G401 (cell line): ENCODE measurements around the gene CDC42EP2. TPM values are rescaled to one million over a fixed set of nuclear protein-coding genes. Genes with fewer than 3 reads are reported as not detected.
A peak's percentile ranks its signal among the peaks of the same experiment; 100 is the strongest.
"Not testable (repeated sequence)": the region's sequence is repeated elsewhere in the genome, so short reads cannot be mapped to it uniquely, and the experiment has no call there.

Experiments used
- DNase-seq: peaks from one replicate; pipeline ENCODE4 v3.0.0-alpha.2; 2015; ENCODE audit warnings: low spot score
- in situ Hi-C: cut with HindIII; loops from 2 replicates; pipeline ENCODE4 v1.10.0; 2016; ENCODE audit warnings: low sequenced_read_pairs, mixed read lengths
- total RNA-seq: library from RNA; depleted of rRNA; stranded (reverse); fragments of >200 nt; shearing (Covaris generic); gene quantifications from 2 replicates; pipeline ENCODE4 v1.2.3, GENCODE V29; 2014

Gene CDC42EP2
- total RNA-seq, 1 experiment from 2014 or later = 4.6 TPM

- in situ Hi-C loops = no loop called here
- no peak for DNase-seq
These were observed 1.2 kb downstream of the CDC42EP2 start for GRCh38 chr11:65315866-65316226.

- no peak for DNase-seq
- in situ Hi-C loops = no loop called here
These were observed 1.8 kb downstream of the CDC42EP2 start for GRCh38 chr11:65316227-65317024.

GRCh38 chr11:65317025-65317786 is 2.5 kb downstream of the CDC42EP2 start:
- no peak for DNase-seq
- in situ Hi-C loops = no loop called here

GRCh38 chr11:65320386-65321075 is 5.9 kb downstream of the CDC42EP2 start:
- no peak for DNase-seq
- in situ Hi-C loops = no loop called here

- in situ Hi-C loops = no loop called here
- DNase-seq = no peak
These were observed 6.4 kb downstream of the CDC42EP2 start for GRCh38 chr11:65321076-65321475.

GRCh38 chr11:65321828-65322485 is 7.3 kb downstream of the CDC42EP2 start:
- DNase-seq = no peak
- in situ Hi-C loops = no loop called here

DNA sequence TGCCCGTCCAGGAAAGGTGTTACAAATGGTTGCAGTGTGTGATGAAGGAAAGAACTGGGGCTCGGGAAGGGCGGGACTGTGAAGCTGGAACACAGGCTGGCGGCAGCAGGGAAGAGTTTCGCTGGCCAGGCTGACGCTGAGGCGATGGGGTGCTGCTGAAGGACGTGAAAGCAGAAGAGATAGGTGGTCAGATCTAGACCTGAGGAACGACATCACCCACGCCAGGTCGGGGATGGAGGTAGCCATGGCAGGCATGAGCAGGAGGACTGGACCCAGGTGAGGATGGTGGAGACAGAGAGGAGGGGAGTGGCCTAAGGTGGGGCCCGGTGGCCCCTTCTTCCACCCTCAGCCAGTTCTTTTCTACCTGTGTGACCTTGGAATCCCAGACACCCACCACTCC is 9.1 kb downstream of the CDC42EP2 start:
- in situ Hi-C loops = no loop called here
- DNase-seq = no peak

DNA sequence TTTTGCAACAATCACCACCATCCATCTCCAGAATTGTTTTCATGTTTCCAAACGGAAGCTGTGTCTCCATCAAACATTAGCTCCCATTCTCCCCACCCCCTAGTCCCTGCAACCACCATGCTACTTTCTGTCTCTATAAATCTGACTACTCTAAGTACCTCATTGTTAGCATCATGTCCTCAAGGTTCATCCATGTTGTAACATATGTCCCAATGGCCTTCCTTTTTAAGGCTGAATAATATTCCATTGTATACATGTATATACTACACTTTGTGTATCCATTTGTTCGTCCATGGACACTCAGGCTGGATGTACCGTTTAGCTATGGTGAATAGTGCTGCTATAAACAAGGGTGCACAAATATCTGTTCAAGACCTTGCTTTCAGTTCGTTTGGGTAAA is 10.8 kb downstream of the CDC42EP2 start:
- in situ Hi-C loops = no loop called here

DNA sequence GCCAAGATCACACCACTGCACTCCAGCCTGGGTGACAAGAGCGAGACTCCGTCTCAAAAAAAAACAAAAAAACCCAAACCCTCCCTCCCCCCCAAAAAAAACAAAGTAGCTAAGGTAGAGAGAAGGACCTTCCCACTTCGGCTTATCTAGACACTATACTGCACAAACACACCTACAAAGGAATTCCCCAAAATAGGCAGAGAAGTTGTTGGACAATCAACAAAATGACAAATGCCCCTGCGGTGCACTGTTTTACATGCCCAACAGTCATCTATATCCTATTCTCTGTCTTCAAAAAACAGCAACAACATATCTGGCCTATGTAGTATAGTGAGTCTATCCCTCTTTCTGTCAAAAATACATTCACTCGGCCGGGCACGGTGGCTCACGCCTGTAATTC is 12.4 kb downstream of the CDC42EP2 start:
- DNase-seq = no peak
- in situ Hi-C loops = no loop called here

More for the DNA sequence above, 10.8 kb downstream of the CDC42EP2 start:
- DNase-seq = no peak

DNA sequence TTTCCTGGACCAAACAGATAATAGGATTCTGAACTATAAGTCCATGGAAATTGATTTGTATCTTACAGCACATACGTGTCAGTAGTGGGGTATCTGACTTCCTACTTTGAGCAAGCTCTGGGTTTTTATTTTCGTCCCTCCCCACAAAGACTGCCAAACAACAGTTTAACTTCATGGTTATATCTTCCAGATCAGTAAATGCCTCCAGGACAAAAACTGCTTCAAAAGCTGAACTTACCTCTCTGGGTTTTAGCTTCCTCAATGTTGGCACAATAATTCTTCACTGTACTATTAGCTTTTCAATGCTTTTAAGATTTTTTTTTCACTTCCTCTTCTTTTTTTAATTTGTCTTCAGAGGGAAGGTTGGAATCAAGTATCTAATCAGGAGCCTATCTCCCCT is 14.8 kb downstream of the CDC42EP2 start:
- no peak for DNase-seq
- in situ Hi-C loops = no loop called here

GRCh38 chr11:65329944-65330403 is 15.3 kb downstream of the CDC42EP2 start:
- DNase-seq = peak; percentile 92
- in situ Hi-C loops = no loop called here

- no peak for DNase-seq
- in situ Hi-C loops = no loop called here
These were observed 15.9 kb downstream of the CDC42EP2 start for GRCh38 chr11:65330544-65330943.

DNA sequence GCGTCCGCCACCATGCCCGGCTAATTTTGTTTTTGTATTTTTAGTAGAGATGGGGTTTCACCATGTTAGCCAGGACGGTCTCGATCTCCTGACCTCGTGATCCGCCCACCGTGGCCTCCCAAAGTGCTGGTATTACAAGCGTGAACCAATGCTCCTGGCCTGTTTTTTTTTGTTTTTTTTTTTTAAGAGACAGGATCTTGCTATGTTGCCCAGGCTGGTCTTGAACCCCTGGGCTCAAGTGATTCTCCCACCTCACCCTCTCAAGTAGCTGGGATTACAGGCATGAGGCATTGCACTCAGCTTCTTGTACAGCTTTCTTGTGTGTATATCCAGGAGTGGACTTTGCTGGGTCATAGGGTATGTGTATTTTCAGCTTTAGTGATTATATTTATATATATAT is 17.9 kb downstream of the CDC42EP2 start:
- DNase-seq, in situ Hi-C loops: not testable (repeated sequence)

DNA sequence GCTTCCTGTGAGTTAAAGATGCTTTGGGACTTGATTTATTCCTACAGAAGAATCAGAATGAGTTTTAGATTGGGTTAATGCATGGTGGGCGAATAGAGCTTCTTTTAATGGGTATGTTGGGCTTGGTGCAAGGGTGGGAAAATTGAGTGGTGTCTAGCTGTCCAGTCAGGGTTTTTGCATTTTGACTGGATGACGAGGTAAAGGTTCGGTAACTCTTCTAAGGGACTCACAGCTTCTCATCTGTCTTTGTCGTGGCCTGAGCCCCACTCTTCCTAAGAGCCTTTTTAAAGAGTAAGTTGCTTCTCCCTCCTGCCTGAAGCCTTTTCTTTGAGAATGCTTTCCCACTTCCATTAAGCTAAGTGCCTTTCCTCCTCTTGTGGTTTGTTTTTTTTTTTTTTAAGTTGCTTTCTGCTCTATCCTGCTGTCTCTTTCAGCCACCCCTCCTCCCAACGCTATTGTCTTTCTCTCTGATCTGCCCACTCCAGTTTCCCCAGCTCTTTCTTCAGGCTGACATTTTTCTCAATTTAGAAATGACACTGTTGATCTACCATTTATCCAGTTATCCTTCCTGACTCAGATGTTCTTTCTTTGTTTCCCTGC is 20.1 kb downstream of the CDC42EP2 start:
- DNase-seq = no peak
- in situ Hi-C loops = no loop called here

- no peak for DNase-seq
- in situ Hi-C loops = no loop called here
These were observed 24.0 kb downstream of the CDC42EP2 start for GRCh38 chr11:65338676-65339075.

GRCh38 chr11:65340226-65340625 is 25.6 kb downstream of the CDC42EP2 start:
- no peak for DNase-seq
- in situ Hi-C loops = no loop called here

- in situ Hi-C loops = no loop called here
- no peak for DNase-seq
These were observed 27.2 kb downstream of the CDC42EP2 start for GRCh38 chr11:65341856-65342255.

DNA sequence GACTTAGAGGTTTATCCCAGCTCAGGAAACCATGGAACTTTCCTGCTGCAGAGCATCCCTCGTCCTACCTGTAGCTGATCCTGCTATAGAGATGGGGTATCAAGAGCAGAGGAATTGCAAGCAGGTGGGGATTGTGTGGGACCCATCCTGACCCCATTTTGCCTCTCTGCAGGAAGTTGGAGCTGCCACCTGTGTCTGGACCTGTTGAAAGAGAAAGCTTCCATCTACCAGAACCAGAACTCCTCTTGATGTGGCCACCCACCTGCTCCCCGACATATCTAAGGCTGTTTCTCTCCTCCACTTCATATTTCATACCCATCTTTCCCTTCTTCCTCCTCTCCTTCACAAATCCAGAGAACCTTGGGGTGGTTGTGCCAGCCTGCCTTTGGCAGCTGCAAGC is 36.8 kb downstream of the CDC42EP2 start:
- no peak for DNase-seq
- in situ Hi-C loops = loop anchor here (25.0 kb wide), 1 partner anchor 161 kb away; no protein-coding TSS in a partner anchor

DNA sequence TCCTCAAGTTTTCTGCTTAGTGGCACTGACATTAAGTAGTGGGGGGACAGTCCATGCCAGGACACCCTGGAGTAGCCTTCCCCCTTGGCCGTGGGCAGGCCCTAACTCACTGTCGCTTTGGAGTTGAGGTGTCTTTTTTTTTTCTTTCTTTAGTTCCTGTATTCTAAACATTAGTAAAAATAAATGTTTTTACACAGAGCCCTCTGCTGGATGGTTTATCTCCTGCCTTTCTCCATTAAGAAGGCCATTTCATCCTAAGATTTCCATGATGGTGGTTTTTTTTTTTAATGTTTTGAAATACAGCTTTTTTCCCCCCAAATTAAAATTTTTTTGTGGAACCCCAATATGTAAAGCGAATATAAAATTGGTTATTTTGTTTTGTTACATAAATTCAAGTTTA is 38.1 kb downstream of the CDC42EP2 start:
- in situ Hi-C loops = loop anchor here (25.0 kb wide), 1 partner anchor 160 kb away; no protein-coding TSS in a partner anchor
- peak; percentile 29 for DNase-seq
